CD4-positive, alpha-beta T cell treated with Interleukin-10 for 1 hour (primary cell): ENCODE measurements around the gene KNDC1.
"Not testable (repeated sequence)": the region's sequence is repeated elsewhere in the genome, so short reads cannot be mapped to it uniquely, and the experiment has no call there.

ENCODE experiments used
- DNase-seq: peaks from one replicate; pipeline ENCODE4 v3.0.0-alpha.2; 2020

Gene KNDC1

DNA sequence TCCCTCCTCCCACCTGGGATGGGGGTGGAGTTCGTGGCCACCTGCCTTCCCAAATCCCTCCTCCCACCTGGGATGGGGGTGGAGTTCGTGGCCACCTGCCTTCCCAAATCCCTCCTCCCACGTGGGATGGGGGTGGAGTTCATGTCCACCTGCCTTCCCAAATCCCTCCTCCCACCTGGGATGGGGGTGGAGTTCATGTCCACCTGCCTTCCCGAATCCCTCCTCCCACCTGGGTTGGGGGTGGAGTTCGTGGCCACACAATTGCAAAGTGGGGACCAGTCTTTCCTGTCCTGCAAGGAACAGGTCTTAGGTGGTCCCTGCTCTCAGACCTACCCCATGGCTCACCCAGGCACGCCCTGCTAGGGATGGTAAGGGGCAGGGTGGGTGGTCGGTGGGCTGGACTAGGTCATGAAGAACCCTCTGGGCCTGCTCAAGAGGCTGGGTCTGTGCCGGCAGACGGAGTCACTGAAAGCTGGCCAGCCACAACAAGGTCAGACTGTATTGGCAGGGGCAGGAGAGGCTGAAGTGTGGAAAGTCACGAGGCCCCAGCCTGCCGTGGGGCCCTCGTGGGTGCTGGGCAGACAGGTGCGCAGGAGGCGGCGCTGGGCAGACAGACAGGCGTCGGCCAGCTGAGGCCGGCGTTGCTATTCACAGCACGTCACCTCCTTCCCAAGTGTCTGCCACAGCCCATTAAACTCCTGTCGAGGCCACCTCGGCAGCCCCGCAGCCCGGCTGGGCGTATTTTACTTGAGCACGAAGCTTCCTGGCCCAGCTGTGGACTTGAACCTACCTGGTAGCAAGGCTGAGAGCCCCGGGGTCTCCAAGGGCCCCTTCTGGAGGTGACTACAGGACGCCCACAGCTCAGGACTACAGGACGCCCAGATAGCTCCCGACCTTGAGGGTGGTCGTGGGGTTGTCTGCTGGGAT, 4.1 kb downstream of the KNDC1 start:
- no peak for DNase-seq

DNA sequence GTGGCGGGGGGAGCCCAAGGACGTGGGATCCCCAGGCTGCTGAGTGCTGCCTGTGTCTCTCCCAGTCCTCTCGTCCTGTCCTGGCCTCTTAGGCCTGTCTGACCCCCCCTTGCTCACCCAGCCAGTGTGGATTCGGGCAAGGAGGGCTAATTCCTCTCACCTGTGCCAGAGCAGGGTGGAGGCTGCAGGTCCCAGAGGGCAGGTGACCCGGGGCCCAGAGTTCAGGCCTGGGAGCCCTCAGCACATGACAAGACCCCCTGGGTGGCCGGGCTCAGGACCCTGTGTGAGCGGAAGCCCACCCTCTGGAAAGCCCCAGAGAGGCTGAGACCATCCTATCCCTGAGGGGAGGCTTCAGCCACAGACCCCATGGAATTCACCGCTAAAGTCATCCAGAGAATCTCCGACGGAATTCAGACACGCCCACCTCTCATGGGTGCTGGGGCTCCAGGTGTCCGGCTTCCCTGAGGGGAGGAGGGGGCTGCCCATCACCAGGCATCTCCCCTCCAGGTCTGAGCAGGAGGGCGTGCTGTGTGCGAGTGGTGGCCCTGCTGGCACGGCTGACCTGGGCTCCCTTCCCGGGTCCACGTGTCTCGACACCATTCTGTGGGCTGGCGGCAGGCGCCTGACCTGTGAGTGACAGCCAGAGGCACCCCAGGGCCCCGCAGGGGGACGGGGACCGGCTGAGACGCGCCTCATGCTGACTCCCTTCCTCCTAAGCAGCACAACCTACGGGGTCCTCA, 5.0 kb downstream of the KNDC1 start:
- DNase-seq = no peak

DNA sequence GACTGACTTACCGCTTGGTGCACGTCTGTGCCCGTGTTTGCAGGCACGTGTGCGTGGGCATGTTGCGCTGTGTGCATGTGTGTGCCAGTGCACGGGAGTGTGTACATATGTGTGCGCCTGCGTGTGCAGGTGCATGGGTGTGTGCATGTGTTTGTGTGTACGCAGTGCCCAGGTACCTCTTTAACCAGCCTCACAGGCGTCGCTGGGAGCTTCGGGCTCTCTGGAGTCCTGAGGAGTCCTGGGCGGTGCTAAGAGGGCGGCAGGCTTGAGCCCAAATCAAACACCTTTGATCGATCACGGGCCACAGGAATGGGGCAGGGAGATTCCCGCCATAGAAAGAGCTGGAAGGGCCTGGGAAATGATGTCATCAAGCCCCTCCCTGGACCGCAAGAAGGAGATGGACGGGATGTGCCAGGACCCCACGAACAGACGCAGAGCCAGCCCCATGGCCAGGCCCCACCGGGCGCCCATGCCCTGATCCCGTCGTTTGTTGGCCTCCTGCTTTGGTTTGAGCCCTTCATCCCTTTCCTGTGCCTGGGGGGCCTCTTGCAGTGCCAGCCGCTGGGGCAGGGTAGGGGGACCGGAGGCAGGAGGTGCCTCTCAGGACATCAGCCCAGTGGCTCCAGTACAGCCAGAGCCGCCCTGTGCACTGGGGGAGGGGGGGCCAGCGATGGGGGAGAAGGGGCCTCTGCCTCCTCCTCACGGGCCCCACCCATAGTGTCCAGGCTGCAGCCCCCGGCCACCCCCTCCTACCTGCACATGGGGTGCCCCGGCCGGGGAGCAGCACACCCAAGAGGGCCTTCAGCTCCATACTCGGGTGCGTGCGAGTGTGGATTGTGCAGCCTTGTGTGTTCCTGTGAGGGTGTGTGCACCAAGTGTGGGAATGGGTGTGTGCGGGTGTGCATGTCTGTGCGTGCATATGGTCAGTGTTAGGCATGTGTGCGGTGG, 5.8 kb downstream of the KNDC1 start:
- DNase-seq = no peak

DNA sequence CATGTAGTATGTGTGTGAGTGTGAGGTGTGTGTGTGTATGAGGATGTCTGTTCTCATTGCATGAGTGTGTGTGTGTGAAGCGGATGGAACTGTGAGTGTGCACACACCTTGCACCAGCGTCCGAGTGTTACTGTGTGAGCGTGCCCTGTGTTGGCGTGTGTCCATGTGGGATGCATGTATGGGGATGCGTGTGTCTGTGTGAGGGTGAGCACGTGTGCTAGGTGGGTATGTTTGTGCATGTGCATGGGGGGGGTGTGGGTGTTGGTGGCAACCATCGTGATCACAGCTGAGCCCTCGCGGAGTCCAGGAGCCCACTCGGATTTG, 6.4 kb downstream of the KNDC1 start:
- no peak for DNase-seq

DNA sequence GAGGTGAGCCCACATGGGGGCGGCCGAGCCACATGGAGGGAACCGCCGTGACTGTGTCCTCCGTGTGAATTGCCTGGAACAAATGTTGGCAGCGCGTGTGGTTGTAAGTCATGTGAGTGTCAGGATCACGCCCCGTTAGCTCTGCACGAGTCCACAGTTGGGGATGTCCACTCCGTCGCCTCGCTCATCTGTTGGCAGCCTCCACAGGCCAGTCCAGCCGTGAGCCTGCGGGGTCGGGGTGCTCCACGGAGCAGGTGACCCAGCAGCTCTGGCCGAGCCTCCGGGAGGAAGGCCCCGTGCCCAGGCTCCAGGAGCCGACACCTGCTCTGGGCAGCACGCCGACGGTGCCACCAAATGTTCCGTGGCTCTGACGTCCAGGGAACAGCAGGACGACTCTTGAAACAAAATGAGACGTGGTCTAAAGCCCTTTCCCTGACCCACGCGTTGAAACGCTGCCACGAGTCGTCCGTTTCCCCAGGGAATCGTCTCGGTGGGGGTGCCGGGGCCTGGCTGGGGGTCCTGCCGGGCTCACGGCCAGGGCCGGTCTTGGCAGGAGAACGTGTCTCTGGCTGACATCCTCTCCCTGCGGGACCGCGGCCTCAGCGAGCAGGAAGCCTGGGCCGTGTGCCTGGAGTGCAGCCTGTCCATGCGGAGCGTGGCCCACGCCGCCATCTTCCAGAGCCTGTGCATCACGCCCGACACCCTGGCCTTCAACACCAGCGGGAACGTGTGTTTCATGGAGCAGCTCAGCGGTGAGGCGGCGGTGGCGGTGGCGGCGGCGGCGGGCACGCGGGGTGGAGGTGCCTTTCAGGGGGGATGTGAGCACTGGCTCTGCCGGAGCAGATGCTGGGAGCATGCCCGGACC, 7.0 kb downstream of the KNDC1 start:
- DNase-seq = no peak

DNA sequence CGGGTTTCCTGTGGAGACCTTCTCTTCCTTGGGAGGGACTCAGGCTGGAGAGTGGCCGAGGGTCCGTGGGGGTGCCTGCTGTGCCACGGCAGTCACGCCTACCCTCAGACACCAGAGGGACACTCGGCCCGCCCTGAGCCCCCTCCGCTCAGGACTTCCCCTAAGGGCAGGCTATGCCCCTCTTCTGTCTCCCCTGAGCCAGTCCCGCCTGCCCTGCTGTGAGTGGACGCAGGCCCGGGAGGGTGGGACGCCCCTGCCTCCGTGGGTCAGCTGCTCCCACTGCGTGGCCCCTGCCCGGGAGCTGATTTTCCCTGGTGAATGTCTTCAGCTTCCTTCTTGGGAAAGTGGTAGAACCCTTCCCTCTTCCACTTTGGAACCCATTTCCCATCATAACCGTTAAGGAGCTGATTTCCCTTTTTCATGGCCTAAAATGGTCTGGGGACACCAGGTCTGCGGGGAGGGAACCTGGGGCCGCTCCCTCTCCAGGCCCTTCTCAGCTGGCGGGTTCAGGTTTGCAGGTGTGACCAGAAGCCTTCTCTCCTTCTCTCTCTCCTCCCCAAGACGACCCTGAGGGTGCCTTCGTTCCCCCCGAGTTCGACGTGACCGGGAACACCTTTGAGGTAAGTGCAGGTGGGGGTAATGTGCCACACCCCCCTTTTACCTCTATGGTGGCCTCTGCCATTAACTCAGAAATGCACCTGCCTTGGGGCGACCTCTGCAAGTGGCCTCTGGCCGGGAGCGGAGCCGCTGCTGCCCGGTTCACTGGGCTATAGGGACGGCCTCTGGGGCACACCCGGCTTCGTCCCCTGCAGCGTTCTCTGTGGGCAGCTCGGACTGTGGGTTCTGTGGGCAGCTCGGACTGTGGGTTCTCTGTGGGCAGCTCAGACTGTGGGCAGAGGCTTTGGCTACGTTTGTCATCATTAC, 7.9 kb downstream of the KNDC1 start:
- no peak for DNase-seq

DNA sequence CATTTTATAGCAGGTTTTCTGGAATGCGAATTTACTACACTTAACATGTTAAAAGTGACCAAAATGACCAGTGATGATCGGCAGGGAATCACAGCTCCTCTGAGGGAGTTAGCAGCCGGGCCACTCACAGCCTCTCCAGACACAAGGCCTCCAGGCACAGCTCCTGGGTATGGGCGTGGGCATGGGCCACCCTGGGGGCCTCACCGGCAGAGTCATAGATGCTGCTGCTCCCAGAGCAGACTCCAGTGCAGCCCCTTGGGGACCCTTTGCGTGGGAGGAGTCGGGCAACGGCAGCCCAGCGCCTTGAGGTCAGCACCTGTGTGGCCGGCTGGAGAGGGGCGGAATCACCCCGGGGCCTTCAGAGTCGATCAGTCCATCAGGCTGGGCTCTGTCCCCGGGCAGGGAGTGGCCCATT, 8.6 kb downstream of the KNDC1 start:
- DNase-seq = no peak

DNA sequence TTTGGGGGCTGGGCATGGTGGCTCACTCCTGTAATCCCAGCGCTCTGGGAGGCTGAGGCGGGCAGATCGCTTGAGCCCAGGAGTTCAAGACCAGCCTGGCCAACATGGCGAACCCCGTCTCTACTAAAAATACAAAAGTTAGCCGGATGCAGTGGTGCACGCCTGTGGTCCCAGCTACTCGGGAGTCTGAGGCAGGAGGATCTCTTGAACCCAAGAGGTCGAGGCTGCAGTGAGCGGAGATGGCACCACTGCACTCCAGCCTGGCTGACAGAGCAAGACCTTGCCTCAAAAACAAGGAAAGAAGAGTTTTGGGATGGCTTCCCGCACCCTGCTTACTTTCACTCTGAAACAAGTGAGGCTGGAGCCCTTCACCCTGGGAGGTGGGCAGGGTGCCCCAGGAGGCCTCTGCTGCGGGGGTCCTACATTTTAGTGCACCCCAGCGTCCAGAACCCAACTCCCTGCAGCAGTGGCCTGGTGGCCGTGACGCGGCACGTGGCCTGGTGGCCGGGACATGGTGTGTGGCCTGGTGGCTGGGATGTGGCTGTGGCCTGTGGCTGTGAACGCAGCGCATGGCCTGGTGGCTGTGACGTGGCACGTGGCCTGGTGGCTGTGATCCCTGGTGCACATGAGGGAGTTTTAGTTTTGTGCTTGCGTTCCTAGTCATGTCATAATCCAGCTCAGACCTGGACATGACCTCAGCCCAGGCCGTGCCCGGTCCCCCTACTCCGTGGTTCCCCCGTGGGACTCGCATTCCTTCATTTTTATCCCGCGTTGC, 9.3 kb downstream of the KNDC1 start:
- DNase-seq = no peak

DNA sequence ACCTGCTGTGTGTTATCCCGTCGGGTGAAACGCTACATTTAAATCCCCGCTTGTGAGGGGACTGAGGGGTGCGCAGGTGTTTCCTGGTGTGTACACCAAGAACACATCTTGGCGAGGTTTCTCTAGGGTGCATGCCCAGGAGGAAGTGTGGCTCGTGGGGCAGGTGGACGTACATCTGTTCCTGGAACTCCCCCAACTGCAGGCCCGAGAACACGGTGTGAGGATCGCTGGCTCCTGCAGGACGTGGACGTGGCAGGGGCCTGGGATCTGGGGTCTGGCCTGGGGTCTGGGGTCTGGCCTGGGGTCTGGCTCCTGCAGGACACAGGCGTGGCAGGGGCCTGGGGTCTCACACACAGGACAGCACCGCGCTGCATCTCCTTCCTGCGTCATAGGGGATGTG, 10.1 kb downstream of the KNDC1 start:
- DNase-seq = no peak

DNA sequence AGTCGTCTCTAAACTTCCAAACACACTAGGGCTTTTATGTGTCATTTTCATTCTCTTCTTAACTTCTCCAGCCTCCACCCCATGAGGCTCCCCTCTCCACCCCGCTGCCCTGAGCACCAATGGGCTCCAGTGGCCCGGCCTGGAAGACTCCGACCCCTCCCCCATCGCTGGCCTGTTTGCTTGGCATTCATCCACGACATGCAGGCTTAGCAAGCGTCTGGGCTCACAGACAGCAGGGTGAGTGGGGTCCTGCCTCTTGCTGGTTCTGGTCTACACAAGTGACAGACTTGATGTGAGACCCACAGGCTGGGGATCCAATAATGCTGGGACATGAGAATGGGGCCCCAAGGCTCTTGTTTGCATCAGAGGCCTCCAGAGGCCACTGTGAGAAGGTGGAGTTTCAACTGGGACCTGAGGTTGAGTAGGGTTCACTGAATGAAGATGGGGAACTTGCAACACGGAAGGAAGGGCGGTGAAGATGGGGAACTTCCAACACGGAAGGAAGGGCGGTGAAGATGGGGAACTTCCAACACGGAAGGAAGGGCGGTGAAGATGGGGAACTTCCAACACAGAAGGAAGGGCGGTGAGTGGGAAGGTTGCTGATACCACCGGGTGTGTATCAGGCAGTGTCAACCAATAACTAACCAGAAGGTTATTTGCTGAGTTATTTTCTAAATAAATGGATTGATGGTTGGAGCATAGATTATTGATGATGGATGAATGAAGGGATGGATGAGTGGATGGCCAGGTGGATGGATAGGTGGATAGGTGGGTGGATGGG, 14.0 kb downstream of the KNDC1 start:
- peak; percentile 7 for DNase-seq

DNA sequence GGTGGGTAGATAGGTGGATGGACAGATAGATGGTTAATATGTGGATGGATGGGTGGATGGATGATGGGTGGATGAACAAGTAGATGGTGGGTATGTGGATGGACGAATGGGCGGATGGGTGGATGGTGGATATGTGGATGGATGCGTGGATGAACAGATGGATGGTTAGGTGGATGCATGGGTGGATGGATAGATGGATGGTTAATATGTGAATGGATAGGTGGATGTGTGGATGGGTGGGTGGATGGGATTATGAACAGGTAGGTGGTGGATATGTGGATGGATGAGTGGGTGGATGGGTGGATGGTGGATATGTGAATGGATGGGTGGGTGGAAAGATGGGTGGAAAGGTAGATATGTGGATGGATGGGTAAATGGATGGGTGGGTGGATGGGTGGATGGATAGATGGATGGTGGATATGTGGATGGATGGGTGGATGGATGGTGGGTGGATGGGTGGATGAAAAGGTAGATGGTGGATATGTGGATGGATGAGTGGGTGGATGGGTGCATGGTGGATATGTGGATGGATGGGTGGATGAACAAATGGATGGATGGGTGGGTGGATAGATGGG, 14.8 kb downstream of the KNDC1 start:
- no peak for DNase-seq

DNA sequence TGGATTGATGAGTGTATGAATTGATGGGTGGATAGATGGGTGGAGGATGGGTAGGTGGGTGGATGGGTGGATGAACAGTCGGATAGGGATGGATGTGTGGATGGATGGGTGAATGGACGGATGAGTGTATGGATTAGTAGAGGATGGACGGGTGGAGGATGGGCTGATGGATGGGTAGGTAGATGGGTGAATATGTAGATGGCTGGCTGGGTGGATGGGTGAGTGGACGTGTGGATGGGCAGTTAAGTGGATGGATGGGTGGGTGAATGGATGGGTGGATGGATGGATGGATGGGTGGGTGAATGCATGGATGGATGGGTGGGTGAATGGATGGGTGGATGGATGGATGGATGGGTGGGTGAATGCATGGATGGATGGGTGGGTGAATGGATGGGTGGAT, 15.6 kb downstream of the KNDC1 start:
- DNase-seq = not testable (repeated sequence)

DNA sequence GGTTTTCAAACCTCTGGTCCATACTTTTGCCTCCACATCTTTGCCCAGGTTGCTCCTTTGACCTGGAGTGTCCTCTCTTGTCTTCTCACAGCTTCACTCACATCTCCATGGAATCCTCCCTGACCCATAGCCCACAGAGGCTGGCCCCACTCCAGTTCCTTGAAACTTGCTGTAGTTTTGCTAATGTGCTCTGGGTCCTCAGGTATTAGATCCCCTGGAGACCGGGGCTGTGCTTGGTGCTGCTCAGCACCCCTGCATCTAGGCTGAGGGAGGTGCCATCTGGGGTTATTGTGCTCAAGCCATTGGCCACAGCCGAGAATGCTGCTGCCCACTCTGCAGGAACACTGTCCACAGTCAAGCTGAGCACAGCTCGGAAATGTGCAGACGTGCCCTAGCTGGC, 16.5 kb downstream of the KNDC1 start:
- DNase-seq = no peak

DNA sequence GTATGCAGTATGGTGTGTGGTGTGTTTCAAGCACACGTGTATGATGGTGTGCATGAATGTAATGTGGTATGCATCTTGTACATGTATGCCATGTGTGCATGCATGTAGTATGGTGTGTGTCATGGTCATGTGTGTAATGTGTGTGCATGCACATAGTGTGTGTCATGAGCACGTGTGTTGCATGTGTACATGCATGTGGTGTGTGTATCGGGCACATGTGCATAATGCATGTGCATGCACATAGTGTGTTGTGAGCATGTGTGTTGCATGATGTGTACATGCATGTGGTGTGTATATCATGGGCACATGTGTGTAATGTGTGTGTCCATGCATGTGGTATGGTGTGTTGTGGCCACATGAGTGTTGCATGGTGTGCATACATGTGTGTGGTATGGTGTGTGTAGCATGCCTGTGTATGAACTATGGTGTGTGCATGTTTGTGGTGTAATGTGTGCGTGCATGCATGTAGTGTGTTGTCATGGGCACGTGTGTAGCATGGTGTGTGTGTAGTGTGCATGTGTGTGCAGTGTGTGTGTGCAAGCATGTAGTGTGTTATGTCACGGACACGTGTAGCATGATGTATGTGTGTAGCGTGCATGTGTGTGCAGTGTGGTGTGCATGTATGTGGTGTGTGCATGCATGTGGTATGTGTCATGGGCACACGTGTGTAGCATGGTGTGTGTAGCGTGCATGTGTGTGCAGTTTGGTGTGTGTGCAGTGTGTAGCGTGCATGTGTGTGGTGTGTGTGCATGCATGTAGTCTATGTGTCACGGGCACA, 17.6 kb downstream of the KNDC1 start:
- DNase-seq = no peak

DNA sequence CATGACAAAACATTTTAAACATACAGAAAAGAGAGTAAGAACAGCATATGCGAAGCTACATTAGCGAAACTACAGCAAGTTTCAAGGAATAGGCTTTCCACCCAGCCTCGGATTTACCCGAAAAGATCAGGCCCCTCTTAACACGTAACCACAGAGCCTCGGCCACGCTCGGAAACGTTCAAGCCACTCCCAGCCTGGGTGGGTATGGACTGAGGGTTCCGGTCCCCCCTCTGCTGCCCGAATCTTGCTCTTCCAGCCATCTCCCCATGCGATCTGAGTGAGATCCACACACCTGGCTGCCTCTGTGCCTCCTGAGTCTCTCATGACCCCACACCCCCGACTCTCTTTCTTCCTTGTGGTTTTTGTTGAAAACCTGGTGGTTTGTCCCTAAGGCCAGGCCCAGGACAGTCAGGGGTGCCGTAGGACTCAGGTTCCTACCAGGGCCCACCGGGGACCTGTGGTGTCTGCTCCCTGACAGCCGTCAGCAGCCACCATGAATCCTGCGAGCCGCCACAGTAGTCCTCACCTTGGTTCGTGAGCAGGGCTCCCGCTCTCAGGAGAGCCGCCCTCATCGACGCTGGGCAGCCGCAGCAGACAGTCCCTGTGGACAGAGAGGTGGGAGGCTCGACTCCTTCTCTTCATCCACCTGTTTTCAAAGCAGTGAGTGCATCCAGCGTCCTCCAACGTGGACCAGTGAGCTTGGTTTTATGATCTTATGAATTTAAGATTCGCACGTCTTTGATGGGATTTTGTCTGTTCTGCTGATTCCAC, 18.5 kb downstream of the KNDC1 start:
- no peak for DNase-seq

DNA sequence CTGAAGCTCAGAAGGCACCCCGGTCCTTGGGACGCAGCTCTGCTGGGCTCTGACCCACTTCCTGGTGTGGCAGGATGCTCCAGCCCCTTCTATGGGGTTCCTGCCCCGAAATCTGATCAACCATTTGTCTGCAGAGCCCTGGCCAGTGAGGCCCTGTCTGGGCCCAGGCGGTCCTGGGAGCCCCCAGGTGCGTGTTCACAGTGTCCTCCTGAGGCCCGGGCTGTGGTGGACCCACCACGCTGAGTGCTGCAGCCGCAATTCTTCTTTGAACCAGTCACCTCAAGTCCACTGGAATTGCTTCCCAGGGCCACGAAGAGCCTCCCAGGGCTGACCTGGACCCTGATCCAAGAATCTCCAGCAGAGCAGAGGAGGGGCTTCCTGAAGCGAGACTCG, 19.1 kb downstream of the KNDC1 start:
- DNase-seq = no peak

DNA sequence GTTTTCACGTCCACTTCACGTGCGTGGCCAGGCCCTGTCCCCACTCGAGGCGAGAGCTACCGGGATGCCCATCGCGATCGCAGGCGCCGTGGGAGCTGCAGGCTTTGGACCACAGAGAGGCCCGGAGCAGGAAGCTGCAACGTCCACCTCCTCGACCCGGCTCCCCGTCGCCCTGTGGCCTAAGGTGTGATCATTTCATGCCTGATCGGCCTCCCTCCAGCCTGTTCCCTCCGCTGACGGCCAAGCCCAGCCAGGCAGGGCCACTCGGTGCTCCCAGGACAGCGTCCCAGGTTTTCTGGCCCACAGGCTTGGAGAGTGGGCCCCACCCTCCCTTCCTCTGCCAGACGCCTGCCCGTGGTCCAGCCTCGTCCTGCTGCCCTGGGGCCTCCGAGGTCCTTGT, 19.6 kb downstream of the KNDC1 start:
- no peak for DNase-seq
